Measurements from ENCODE around the gene ETV6.
"Not testable (repeated sequence)": the region's sequence is repeated elsewhere in the genome, so short reads cannot be mapped to it uniquely, and the experiment has no call there.

The ETV6 gene

DNA sequence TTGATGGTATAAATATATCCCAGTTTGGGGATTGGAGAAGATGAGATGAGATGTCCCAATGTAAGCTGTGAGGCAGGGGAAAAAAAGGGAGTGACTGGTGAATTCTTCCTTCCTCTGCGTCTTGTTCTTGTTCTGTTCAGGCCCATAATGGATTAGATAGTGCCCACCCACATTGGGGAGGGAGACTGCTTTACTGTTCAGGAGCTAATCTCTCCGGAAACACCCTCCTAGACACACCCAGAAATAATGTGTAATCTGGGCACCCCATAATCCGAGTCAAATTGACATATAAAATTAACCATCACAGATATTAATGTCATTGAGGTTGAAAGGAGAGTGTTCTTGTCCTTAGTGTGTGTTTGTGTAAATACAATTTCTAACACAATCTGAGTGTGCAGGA is 29.3 kb downstream of the ETV6 start:
- TF ChIP-seq, protein P1, sequence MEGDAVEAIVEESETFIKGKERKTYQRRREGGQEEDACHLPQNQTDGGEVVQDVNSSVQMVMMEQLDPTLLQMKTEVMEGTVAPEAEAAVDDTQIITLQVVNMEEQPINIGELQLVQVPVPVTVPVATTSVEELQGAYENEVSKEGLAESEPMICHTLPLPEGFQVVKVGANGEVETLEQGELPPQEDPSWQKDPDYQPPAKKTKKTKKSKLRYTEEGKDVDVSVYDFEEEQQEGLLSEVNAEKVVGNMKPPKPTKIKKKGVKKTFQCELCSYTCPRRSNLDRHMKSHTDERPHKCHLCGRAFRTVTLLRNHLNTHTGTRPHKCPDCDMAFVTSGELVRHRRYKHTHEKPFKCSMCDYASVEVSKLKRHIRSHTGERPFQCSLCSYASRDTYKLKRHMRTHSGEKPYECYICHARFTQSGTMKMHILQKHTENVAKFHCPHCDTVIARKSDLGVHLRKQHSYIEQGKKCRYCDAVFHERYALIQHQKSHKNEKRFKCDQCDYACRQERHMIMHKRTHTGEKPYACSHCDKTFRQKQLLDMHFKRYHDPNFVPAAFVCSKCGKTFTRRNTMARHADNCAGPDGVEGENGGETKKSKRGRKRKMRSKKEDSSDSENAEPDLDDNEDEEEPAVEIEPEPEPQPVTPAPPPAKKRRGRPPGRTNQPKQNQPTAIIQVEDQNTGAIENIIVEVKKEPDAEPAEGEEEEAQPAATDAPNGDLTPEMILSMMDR (conservative IDR thresholded peaks at IDR 0.05), result no peak
- no peak overlapping the region for H3K27ac ChIP-seq

DNA sequence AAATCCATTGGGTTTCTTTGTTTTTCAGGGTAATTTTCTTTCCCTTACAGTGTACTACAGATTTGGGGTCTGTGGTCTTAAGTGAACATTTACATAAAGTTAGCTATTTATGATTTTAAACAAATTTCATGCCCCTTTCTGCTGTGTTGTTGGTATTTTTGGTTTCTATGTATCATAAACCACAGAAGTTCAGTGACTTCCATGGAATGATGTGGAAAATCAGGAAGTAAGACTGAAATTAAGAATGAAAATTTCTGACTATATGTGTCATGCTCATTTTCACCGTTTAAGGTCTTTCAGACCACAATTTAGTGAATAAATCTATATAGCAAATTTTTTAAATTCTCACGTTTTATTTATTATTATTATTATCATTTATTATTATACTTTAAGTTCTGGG is 31.7 kb downstream of the ETV6 start:
- TF ChIP-seq, protein P1 (conservative IDR thresholded peaks at IDR 0.05), result no peak
- H3K27ac ChIP-seq, result no peak overlapping the region

DNA sequence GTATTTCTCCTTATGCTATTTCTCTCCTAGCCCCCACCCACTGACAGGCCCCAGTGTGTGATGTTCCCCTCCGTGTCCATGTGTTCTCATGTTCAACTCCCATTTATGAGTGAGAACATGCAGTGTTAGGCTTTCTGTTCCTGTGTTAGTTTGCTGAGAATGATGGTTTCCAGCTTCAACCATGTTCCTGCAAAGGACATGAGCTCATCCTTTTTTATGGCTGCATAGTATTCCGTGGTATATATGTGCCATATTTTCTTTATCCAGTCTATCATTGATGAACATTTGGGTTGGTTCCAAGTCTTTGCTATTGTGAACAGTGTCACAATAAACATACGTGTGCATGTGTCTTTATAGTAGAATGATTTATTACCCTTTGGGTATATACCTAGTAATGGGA is 32.2 kb downstream of the ETV6 start:
- not testable (repeated sequence) for H3K27ac ChIP-seq

DNA sequence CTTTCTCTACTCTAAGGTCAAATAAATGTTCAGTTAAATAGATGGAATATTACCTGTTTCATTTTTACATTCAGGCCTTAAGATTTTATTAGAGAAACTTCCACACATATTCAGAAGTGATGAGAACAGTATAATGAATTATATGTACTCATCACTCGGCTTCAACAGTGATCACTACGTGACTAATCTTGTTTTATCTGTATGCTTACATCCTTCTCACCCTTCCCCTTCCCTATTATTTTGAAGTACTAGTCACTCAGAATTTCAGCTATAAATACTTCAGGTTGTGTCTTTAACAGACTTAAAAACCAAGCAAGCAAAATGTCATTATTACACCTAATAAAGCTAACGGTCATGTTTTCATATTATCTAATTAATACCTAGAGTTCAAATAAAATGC is 34.9 kb downstream of the ETV6 start:
- H3K27ac ChIP-seq, result peak overlapping the region; percentile 18
- TF ChIP-seq, protein P1 (conservative IDR thresholded peaks at IDR 0.05), result no peak

DNA sequence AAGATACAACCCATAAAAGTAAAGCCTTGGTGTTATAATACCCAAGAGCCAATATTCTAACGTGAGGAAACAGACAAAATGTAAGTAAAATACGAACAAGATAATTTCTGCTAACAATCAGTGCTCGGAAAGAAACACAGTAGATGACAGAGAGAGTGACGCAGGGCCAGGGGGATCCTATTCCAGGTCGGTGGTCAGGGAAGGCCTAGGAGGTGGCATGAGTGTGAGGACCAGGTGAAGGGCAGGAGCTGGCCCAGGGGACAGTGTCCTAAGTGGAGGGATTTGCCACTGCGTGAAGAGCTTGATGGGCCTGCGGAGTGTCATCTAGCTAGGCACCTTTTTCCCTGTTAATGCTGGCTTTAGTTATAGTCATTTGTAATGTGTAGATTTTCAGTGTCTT is 35.3 kb downstream of the ETV6 start:
- peak overlapping the region; percentile 18; the same call in 1 of the 2 replicates for H3K27ac ChIP-seq
- TF ChIP-seq, protein P1 (conservative IDR thresholded peaks at IDR 0.05), result no peak

DNA sequence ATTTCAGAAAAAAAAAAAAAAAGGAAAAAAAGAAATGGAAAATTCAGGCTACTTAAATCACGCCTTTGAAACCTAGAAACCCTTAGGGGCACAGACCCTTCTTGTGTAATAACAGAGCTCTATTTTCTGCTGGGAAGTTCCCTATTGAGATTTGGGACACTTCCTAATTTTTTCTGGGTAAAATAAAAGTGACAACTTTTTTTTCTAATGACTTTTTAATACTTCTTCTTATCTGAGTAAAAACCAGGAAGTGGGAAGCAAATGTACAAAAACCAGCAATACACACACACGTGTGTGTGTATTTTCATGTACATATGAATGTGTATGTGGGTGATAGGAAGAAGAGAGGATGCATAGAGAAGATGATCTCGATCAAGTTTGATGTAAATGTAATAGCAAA is 35.8 kb downstream of the ETV6 start:
- TF ChIP-seq, protein P1 (conservative IDR thresholded peaks at IDR 0.05), result no peak
- H3K27ac ChIP-seq, result no peak overlapping the region

DNA sequence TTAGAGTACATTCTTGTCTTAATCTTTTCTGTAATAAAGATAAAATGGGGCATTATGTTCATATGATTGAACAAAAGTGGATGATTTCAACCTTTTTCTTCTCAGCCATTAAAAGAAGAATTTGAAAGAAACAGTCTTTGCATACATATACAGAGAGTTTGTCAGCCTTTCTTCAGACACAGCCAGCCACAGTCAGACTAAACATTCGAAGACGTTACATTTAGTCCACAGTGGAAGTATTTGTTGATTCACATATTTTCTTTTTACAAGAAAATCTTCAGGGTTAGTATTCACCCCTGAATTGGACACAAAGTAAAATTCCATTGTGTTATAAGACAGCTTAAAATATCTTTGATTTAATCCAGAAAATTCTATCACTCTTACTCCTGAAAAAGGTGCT is 36.2 kb downstream of the ETV6 start:
- TF ChIP-seq, protein P1 (conservative IDR thresholded peaks at IDR 0.05), result no peak
- H3K27ac ChIP-seq, result no peak overlapping the region

DNA sequence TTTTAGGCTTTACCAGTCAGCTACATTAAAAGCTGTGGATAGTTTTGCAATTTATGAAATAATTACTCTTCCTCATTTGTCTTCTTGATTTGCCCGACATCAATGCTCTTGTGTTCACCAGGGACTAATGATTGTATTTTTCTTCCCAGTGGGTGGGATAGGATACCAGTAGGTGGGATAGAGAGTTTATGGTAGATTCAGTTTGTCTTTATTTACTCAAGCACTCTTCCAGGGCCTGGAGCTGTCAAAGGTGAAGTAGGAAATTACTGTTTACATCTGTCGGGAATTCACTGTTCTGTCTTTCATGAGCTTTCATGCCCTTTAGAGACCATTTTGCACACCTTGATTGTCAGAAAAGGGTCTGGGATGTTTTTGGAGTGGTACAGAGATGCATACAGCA is 36.6 kb downstream of the ETV6 start:
- TF ChIP-seq, protein P1 (conservative IDR thresholded peaks at IDR 0.05), result no peak
- H3K27ac ChIP-seq, result no peak overlapping the region
